ENCODE measurements around the gene FGF12. TPM values are rescaled to one million over a fixed set of nuclear protein-coding genes. Genes with fewer than 3 reads are reported as not detected.
A peak's percentile ranks its signal among the peaks of the same experiment; 100 is the strongest.

Gene FGF12
- total RNA-seq, 1 donor from 2014 or later: 7.2 TPM

DNA sequence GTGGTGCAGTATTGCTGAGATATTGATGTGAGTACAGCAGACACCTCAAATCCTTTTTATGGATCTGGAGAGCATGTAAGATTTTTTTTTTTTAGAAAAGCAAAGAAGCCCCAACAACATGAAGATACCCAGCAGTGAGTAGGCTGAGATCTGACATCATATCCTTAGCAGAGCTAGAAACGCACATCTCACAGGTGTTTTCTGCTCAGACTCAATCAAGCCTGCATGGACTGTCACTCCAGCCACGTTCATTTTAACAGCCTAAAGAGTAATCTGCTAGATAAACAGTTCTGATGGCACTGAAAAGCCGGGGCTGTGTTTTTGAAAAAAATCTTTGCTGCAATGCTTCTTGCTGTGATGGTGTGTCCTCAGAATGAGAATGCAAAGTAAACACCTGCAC, 544.2 kb downstream of the FGF12 start:
- DNase-seq: no peak

DNA sequence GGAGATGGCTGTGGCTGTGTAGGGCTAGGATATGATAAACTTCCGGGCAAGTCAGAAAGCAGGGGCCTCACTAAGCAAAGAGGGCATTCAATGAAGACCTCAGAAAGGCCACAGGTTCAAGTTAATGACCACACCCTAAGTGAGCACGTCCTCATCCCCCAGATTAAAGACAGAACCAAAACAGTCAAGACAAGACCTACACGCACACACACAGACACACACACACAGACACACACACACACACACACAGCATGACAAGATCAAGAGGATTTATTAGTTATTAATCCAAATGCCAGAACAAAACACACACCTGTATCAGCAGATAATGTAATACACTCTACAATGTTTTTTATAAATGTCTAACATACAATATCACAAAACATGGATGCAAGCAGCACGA, 546.2 kb downstream of the FGF12 start:
- no peak for DNase-seq

DNA sequence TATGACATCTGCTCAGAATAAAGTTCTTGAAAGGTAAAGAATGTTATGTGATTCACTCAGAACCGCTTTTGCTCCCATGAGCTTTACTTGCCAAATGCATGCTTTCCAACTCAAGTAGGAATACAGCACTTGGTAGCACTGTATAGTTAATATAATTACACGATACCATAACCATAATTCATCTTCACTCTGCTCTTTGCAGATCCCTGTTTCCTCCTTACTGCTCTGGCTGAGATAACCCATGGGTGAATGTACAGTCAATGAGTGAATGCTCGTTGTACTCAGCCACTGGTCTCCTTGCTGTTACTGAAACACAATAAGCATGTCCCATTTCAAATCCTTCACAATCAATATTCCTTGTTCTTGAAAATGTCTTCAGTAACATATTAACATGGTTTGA, 550.0 kb downstream of the FGF12 start:
- DNase-seq: no peak

DNA sequence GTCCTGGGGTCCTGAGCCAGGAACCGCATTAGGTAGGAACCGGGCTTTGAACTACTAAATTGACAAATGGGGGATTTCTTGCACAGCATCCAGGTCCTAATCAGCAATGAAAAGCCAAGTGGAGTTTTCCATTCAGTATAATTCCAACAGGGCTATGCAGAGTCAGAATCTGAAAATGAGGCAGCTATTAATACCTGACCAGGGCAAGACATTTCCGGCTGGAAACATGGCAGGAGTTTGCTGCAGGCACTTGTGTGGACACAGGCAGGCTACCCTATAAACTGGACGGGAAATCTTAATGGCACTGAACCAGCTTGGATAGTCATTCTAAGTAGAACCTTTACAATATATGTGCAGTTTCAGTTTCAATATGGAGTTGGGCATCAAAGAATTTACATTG, 553.1 kb downstream of the FGF12 start:
- DNase-seq: no peak

DNA sequence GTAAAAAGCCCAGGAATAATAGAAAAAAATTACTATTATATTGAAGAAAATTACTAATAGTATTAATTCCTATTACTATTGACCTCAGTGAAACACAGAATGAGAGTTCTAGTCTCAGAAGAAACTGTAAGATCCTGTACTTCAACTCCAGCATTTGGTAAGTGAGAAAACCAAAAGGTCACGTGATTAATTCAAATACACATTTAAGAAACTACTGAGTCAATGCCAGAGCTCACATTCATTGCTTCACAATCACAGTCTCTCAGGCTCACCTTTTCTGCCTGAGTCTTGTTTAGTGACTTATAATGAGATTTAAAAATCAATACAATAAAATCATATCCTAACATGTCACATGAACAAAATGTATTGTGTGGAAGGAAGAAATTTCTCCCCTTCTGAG, 556.1 kb downstream of the FGF12 start:
- DNase-seq: no peak

DNA sequence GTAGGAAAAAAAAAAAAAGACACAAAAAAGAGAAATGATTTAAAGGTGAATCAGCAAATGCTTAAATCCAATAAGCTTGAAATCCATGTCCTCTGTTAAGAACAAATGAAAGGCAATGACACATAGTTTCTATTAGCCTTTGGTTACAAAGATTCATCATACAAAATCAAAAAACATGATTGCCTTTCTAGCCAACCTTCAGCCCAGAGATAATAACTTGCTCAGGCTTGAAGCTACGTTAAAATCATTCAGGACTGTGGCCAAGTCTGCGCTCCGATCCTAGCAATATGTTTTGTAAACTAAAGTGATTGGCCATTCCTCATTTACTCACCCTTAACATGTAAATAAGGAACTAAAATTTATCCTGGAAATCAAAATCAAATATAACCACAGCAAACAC, 556.7 kb downstream of the FGF12 start:
- DNase-seq: no peak

DNA sequence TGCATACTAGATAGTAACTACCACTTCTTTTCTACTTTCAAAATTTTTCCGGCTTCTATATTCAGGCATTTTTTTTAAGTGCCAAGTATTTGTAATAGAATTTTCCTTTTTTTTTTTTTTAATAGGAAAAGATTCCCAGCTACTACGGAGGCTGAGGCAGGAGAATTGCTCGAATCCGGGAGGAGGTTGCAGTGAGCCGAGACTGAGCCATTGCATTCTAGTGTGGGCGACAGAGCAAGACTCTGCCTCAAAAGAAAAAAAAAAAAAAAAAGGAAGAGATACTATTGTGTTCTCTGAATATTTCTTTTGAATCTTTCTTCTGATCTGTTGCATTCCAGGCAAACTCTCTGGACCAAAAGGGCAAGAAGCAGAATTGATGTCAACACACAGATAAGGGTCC, 557.3 kb downstream of the FGF12 start:
- no peak for DNase-seq

DNA sequence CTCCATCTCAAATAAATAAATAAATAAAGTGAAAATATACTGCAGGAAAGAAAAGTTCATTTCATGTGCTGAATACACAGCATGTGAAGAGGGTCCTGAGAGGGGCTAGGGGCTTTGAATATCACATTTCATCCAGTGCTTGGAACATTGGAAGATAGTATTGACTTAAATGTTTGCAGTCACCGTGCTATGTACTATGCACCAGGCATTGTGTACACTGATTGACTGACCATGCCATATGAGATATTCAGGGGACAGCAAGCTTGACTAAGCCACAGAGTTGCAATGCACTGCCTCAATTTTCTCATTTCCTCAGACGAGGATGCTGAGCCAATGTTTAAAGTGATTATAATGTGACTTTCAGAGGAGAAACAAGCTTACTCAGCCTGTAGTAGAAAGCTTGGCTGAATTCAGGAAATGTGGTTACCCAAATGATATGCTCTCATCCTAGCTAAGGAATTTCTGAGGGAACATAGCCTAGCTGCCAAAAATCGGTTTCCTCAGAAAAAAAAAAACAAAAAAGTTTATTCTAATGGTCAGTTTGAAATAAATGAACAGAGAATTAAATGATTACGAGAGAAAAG, 557.9 kb downstream of the FGF12 start:
- DNase-seq: no peak

DNA sequence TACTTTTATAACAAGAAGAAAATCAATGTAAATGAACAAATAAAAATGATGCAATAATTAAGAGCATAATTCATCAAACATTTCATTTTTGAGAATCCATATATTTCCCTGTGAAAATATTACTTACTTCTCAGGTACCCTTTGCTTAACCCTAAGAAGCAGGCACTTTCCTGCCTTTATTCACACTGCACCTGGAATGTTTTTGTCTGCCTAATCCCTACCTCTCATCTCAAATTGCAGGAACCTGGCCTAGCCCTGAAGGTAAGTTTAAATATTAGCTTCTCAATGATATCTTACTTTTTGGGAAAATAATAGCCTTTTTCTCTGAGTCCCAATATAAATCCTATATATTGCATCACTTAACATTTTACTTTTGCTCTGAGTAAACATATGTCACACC, 559.1 kb downstream of the FGF12 start:
- DNase-seq: no peak

DNA sequence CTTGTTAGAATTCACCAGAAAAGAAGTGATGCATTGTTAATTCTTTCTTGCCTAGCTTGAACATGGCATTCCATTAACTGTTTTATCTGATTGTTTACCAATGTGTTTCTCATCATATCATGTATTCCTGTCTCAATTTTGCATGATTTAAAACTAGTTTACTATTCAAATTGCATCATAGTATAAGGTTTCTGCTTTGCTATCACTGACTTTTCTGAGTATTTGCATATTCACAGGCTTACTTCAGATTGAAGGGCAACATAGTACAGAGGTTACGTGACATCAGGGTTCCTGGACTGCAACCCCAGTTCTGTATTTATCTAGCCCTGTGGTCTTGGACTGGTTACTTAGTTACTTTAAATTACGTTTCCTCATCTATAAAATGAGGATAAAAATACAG, 561.8 kb downstream of the FGF12 start:
- no peak for DNase-seq

DNA sequence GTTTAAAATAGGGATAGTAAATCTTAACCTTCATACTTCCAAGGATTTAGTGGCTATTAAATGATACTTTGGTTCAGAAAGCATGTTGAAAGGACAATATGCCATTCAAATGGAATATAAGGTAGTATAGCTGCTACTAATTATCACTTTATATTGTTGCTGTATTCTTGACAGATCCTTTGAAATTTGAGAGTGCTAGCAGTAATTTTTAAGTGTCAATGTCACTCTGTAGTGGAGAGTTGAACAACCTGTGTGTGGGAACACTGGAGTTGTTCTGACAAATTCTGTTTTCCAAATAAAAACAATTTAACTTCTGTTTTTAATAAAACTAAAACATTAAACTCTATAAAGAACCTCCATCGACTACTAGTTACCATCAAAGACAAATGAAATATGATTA, 565.7 kb downstream of the FGF12 start:
- no peak for DNase-seq

DNA sequence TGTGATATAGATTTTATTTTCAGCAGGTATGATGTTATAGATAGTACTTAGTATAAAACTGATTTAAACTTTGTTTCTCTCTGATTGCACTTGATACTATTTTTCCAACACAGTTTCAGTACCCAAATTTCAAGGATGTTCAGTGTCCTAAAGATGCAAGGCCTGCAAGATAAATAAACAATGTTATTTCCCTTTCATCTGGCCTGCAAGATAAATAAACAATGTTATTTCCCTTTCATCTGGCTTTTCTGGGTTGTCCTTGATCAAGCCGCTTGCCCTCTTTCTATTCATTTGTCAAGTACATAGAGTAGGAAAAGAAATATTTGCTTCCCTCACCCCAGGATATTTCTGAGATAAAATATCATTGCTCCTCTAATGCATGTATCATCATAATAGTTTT, 571.0 kb downstream of the FGF12 start:
- DNase-seq: no peak

DNA sequence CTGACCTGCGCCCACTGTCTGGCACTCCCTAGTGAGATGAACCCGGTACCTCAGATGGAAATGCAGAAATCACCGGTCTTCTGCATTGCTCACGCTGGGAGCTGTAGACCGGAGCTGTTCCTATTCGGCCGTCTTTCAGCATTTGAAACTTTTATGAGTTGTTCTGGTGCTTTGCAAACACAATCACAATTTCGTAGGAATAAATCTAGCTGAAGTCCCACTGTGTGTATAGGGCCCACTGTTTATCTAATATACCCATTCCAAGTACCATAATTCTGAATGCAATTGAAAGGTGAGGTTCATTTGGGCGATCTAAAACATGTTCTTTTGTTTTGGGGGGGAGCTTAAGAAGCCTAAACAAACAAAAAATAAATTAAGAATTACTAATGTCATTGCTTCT, 572.1 kb downstream of the FGF12 start:
- no peak for DNase-seq

DNA sequence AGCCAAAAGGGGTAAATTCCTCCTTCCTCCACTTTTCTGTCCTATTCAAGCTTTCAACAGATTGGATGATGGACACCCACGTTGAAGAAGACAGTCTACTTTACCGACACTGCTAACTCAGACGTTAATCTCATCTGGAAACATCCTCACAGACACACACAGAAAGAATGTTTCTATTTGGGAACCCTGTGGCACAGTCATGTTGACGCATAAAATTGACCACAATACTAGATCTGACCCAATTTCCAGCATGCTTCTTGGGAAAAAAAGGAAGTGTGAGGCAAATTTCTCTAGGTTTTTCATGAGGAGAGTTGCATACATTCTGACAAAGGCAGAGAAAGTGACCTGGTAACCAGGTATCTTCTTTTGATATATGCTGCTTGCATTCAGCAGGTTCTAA, 594.1 kb downstream of the FGF12 start:
- DNase-seq: no peak

DNA sequence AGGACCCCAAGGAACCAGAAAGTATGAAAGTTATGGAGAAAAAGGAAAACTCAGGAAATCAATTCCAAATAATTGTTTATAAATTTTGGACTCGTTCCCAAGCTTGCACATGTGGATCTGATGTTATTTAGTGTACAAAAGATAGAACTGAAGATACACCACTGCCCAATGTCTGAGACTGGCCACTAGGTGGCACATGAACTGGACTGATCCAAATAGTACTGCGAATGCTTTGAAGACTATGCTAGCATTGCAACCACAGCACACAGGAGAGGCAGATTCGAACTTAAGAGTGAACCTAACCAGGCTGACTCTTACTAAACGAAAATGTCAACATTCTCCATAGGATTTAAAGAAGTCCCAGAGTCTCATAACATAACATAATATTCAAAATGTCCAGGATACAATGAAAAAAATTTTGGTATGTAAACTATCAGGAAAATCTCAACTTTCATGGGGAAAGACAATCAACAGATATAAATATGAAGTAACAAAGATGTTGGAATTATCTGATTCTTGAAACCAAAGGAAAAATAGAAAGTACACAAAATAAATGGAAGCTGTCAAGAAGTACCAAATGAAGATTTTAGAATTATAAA, 596.7 kb downstream of the FGF12 start:
- peak; percentile 55 for DNase-seq

DNA sequence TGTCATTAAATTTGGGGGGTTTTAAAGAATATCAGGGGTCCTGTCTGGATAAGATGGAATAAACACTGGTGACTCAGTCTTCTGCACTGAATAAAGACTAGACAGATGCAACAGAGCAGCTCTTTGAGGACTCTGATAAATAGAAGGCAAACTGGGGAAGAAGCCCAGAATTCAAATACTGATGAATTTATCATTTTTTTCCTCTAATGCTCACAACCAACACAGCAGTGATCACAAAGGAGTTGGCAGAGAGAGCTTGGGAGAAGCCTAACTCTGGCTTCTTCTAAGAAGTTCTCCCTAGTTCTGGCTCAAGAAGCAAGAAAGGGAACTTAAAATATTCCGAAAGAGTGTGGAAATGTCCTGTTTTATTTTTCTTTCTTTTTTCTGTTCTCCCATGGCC, 597.8 kb downstream of the FGF12 start:
- no peak for DNase-seq

DNA sequence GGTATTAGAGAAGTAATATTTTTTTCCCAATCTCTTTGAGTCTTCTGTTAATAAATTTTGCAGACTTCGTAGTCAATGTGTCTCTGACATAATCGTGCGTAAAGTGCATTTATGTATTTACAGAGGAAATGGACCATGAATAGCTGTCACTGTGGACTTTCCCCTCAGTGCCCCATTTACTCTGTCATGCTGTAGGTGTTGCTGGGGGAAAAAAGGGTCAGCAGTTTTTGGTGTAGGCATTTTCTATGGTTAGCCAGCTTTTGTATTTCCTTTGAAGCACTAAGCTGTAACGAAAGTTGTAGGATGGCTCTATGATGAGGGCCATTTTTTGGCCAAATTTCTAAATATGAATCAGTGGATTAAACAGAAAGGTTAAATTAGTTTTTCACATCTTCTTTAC, 598.4 kb downstream of the FGF12 start:
- DNase-seq: peak; percentile 5

DNA sequence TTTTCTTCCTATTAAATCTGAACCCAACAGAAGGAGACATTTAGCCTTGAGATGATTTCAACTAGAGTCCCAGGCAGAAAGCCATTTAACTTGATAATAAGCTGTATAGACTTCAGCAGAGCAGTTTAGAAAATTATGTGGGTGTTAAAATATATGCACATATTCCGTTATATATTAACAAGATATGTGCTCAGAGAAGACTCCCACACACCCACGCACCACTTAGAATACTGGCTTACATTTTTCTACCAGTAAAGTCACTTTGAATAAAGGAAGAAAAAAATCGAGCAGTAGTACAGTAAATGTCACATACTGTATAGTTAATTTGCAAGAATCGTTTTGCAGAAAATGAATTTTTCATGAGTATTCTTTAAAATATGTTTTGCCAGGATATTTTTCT, 599.3 kb downstream of the FGF12 start:
- DNase-seq: no peak

DNA sequence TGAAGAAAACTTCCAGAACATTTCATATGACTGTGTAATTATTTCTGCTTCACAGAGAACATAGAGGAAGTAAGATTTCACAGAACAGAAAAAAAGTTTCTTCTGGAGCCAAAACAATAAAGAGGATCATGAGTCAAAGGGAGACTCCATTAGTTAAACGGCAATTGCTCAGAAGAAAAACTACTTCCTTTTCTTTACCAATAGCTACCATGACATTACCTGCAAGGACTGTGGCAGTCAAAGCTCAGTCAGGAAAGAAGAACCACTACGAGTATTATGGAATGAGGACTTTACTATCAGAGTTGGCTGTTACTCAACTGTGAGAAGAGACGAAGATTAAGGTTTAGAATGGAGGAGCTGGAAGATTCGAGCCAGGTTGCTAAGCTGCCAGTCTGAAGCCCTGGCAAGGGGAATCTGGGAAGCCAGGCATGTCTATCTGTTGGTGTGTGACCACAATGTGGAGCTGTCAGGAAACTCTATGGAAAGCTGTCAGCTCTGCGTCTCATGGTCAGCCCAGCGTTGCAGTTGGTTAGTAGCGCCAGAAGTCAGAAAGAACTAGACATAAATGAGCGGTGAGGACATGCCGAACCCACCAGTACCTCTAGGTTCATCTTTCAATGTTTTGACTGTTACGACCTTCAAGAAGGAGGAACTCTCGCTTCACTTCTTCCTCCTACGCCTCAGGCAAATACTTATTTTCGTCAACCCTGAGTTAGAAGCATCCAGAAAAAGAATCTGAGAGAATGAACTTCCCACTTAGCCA, 604.3 kb downstream of the FGF12 start:
- DNase-seq: no peak

DNA sequence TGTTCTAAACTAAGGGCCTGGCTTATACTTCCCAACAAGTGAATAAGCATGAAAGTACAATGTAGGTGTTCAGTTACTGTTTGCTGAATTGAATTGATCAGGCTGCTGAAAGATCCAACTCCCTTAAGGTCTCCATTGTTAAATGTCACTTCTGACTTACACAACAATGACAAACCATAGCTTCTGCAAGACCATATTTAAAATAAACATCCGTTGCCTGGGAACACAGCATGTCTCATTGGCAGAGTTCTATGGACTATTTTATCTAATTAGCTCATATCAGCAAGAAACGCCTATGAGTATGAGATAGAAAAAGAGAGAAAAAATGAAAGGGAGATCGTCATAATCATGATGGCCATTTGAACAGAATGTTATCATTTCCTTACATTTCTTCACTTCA, 605.4 kb downstream of the FGF12 start:
- no peak for DNase-seq

DNA sequence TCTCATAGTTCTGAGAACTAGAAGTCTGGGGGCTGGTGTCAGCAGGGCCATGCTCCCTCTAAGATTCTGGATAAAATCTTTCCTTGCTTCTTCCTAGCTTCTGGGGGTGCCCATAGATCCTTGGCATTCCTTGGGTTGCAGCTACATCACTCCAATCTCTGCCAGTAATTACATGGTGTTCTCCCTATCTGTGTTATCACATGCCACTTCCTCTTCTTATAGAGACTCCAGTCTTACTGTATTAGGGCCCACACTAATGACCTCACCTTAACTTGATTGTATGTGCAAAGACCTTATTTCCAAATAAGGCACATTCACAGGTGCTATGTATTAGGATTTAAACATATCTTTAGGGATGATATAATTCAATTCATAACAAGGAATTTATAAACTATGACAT, 618.5 kb downstream of the FGF12 start:
- no peak for DNase-seq

DNA sequence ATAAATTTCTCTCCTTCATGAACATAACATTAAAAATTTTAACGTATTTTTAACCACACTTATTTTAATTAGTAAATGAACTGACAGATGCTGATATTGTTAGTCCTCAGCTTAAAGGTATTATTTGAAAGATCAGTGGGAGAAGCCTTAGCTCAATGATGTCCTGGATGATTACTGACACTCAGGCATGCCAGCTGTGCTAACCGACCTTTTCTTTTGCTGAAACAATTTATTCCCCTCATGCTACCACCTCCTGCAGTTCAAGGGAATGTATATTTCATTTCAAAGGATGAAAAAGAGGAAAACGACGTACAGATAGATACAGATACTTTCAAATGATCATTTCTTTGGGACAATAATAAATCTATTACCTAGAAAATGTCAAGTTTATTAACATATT, 620.8 kb downstream of the FGF12 start:
- DNase-seq: no peak

DNA sequence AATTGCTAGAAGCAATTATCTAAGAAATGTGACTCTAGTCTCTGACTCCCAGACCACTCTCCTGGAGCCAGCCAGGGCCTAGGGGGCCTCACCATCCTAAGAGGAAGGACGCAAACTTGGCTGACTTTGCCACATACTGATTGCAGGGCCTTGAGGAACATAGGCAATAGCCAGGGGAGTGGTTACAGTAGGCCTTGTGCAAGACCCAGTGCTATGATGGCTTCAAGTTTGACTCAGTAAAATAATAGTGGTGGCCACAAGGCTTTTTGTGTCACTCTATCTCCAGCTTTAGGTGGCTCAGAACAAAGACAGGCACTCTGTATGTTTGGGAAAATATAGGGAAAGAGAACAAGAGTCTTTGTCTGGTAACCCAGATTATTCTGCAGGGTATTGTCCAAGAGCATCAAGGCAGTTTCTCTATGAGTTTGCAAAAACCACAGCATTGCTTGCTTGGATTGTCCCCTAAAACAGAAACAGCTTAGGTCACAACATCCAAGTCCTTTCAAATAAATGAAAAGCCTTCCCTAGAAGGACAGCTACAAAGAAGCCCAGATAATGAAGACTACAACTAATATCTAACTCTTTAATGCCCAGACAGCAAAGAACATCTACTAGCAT, 634.8 kb downstream of the FGF12 start:
- no peak for DNase-seq

DNA sequence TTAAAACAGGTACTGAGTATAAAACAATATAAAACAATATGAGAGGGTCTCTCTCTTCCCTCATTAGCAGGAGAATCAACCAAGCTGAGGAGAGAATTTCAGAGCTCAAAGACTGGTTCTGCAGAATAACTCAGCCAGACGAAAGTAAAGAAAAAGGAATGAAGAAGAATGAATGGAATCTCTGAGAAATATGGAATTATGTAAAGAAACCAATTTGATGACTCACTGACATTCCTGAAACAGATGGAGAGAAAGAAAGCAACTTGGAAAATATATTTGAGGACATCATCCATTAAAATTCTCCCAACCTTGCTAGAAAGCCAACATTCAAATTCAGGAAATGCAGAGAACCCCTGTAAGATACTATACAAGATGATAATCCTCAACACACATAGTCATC, 635.5 kb downstream of the FGF12 start:
- no peak for DNase-seq
